Smooth muscle cell of the brain vasculature (primary cell): ENCODE data around the gene TBKBP1.
"Not testable (repeated sequence)": the region's sequence is repeated elsewhere in the genome, so short reads cannot be mapped to it uniquely, and the experiment has no call there.

Experiments used
- DNase-seq: peaks from one replicate; pipeline ENCODE4 v3.0.0-alpha.2; 2012; ENCODE audit warnings: low read depth, low spot score

TBKBP1 gene

DNA sequence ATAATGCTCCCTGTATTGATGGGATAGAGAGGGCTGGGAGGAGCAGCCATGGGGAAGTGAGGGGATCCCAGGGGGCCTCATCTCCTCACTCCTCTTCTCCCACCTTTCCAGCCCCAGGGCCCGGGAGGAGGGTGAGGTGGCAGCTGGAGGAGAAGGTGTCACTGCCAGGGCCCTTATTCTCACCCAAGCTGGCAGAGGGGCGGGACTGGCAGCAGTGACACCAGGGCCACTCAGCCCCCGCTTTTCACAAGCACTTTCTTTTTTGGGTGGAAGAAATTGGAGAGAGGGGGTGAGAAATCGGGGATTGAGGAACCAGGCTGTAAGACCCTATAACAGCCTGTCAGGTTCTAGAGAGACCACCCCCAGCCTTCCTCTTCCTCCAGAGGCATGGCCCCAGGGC, 36.7 kb downstream of the TBKBP1 start:
- no peak for DNase-seq

DNA sequence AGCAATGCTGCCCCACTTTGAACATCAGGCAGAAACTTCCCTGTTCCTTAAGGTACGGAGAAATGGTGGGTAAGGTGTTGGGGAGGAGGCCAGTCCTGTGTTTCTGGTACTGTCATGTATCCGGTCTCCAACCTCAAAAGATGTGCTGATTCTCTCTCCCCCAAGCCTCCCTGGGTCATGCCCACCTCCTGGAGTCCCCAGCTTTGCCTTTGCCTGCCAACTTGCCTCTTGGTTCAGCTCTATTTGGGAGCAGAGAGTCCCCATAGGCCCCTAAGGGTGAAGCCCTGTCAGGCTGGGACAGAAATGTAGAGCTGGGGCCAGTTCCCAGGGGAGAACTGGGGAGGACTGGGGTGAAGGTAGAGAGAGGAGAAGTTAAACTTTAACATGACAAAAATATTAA, 37.4 kb downstream of the TBKBP1 start:
- DNase-seq: no peak

DNA sequence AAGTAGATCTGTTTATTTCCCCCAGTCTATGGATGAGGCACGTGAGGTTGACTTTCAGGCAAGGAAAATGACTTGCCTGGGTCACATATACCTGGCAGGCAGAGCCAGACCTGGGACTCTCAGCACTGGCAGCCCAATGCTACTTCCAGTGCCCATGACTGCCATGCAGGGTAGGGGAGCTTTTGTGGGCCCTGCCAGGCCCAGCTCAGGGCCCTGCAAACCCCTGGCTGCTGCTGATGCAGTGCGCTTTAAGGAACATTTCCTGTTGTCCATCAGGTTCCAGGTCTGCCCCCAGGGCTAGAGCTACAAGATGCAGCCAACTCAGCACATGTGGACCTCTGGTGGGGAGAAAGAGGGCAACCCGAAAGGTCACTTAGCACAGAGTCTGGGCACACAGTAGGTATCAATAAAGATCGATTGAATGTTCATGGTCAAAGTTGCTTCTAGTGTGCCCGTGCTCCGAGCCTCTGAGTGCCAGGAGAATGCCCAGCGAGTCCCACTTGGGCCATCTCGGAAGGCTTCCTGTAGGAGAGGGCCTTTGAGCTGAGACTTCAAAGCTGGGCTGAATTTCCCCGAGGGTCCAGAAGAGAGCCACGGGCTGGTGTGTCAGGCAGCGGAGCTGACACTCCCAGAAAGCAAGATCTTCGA, 38.6 kb downstream of the TBKBP1 start:
- DNase-seq: no peak

DNA sequence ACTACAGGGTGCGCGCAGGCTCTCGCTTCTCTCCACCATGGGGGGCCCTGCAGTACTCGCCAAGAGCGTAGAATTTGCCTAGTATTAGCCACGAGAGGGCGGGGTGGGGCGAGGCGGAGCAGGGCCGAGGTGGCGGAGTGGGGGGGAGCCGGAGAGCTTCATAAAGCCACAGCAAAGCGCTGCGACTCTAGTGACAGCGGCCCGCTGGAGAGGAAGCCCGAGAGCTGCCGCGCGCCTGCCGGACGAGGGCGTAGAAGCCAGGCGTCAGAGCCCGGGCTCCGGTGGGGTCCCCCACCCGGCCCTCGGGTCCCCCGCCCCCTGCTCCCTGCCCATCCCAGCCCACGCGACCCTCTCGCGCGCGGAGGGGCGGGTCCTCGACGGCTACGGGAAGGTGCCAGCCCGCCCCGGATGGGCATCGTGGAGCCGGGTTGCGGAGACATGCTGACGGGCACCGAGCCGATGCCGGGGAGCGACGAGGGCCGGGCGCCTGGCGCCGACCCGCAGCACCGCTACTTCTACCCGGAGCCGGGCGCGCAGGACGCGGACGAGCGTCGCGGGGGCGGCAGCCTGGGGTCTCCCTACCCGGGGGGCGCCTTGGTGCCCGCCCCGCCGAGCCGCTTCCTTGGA, 39.2 kb downstream of the TBKBP1 start, which contains the start of gene TBX21:
Gene TBX21 (plus strand): TSS at position 190 of the 627 bp plus-strand sequence. CDS start 219 bp downstream, at position 409.
- no peak for DNase-seq

DNA sequence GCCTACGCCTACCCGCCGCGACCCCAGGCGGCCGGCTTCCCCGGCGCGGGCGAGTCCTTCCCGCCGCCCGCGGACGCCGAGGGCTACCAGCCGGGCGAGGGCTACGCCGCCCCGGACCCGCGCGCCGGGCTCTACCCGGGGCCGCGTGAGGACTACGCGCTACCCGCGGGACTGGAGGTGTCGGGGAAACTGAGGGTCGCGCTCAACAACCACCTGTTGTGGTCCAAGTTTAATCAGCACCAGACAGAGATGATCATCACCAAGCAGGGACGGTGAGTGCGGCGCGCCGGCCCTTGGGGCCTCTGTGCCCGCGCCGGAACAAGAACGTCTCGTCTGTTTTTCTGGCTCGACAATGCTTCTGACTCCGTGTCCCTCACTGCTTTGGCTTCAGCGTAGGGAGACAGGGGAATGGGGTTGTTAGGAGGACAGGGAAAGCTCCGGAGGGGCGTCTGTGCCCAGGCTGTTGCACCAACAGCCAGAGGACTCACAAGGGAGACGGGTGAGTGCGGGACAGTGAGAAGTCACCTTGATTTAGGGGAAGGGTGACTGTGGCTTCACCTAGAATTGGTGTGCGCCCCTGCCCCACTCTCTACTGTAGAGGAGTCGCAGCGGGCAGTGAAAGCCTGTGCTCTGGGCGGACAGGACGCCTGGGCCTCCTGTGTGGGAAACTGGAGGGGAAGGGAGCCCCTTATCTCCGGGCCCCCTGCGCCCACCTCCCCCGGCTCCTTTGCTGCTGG, 39.9 kb downstream of the TBKBP1 start:
- no peak for DNase-seq

DNA sequence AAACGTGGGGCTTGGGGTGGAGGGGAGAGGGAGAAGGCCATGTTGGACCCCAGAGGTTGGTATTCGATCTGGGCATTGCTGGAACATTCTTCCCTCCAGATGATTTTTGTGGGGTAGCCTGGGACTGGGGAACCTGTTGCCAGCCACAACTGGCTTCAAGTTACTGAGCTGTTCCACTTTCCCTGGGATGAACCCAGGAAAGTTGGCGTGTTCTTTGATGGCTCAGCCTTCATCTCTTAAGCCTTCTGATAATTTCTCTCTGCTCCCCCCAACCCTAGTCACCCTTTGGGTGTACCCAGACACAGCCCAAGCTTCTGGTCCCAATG, 41.1 kb downstream of the TBKBP1 start:
- DNase-seq: no peak

DNA sequence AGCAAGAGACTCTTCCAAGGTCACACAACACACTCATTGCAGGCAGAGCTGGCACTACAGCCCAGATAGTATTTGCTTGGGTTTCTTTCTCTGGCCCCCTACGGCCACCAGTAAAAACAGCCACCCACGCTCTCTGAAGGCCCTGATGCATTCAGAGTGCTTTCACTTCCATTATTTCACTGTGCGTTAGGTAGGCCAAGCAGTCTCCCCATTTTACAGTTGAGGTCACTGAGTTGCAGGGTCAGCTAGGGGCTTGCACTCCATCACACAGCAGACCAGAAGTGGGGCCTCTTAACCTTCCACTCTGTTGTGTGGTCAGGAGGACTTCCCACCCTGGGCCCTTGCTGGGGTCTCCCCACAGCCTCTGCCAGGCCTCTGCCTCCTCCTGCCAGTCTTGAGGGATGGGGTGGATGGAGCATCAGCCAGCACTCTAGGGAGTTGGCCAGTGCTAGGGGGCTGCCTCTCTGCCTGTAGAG, 41.6 kb downstream of the TBKBP1 start:
- DNase-seq: no peak

DNA sequence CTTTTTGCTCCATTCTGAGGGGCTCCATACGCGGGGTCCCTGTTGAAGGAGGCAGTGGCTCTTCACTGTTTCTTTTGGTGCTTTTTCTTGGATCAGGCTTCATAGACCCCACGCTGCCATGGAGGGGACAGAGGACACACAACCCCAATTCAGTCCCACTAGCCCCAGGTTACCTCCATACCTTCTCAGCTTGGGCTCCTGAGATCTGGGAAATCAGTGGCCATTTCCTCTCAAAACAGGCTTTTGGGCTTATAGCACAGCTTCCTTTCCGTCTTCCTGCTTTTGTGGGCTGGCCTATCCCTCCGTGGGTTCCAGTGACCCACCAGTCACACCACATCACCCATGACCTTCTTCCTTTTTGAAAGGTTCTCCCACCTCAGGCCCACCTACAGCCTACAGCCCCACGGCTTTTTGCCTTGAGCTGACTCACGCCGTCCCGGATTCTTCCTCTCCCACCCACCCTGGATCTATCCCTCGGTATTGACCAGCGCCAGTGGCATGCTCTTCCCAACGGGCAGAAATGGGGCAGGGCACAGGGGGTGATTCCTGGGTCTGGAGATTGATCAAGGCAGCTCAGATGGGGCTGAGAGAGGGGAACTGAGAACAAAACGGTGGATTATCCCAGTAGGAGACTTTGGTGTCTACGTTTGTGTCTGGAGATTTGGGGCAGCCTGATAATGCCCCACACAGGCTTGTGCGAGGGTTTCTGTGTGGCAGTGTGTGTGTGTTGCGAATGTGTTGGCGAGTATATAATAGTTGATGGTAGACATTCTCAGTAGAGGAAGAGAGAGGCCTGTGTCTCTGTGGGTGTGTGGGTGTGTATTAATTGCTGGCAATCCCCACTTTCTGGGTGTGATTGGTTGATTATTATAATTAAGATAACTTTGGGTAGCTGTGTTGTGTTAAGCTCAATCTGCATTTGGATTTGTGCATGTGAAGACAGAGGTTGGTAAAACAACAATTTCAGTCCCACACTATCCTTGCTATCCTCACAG, 42.8 kb downstream of the TBKBP1 start:
- DNase-seq: no peak

DNA sequence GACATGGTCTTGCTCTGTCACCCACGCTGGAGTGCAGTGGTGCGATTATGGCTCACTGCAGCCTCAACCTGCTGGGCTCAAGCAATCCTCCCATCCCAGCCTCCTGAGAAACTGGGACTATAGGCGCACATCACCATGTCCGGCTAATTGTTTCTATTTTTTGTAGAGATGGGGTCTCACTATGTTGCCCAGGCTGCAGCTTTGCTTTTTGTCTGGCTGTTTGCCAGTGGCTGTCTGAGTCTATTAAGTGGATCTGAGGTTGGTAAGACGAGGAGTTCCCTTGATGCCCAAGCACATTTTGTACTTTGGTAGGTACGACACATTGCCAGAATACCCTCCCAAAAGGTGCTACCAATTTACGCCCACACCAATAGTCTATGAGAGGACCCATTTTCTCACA, 44.2 kb downstream of the TBKBP1 start:
- DNase-seq: no peak

DNA sequence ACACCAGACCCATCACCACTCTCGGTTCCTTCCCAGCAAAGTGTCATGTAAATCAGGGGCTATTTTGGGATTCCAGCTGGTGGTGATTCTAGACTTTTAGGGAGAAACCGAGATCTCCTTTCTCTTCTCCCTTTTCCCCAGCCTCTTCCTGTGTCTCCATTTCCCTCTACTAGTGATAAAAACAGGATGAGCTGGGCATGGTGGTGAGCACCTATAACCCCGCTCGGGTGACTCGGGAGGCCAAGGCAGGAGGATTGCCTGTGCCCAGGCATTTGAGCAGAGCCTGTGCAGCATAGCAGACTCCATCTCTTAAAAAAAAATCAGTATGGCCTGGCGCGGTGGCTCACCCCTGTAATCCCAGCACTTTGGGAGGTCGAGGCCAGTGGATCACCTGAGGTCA, 45.2 kb downstream of the TBKBP1 start:
- DNase-seq: no peak

DNA sequence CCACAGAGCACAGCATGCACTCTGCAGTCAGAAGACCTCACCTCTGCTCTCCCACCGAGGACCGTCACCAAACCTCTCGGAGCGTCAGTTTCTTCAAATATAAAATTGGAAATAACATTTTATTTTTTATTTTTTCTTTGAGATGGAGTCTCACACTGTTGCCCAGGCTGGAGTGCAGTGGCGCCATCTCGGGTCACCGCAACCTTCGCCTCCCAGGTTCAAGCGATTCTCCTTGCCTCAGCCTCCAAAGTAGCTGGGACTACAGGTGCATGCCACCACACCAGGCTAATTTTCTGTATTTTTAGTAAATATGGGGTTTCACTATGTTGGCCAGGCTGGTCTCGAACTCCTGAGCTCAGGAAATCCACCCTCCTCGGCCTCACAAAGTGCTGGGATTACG, 46.0 kb downstream of the TBKBP1 start:
- not testable (repeated sequence) for DNase-seq

DNA sequence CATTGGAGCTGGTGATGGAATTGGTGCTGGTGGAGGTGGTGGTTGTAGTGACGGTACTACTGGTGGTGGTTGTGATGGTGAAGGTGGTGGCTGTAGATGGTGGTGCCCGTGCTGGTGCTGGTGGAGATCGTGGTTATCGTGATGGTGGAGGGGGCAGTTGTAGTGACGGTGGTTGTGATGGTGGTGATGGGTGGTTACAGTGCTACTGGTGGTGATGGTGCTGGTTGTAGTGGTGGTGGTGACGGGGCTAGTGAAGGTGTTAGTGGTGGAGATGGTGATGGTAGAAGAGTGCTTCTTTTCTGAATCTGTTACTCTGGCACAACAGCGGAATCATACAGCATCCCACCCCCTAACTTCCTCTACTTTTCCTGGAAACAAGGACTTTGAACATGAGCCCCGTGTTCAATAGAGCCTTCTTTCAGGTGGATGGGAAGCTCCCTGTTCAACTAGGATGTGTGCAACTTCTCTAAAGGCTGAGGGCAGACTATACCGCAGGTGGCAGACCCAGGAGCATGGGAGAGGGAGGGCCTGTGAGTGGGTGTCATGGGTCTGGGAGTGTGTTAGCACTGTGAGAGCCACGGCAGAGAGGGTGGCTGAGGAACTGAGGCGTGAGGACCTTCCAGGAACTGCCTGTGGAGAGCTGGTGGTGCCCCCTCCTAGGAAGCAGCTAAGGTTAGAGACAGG, 47.3 kb downstream of the TBKBP1 start:
- DNase-seq: no peak

DNA sequence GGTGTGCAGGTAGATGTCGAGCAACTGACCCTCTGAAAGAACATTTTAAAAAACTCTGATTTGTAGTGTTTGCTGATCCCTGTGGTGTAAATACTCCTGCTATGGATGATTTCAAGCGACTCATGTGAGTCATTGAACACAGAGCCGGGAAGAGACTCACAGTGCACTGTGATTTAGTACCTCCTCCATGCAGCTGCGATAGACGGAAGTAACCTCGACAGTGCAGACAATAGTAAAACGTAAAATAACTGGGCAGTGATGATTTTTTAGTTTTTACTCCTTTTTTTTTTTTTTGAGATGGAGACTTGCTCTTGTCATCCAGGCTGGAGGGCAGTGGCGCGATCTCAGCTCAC, 47.8 kb downstream of the TBKBP1 start:
- no peak for DNase-seq

DNA sequence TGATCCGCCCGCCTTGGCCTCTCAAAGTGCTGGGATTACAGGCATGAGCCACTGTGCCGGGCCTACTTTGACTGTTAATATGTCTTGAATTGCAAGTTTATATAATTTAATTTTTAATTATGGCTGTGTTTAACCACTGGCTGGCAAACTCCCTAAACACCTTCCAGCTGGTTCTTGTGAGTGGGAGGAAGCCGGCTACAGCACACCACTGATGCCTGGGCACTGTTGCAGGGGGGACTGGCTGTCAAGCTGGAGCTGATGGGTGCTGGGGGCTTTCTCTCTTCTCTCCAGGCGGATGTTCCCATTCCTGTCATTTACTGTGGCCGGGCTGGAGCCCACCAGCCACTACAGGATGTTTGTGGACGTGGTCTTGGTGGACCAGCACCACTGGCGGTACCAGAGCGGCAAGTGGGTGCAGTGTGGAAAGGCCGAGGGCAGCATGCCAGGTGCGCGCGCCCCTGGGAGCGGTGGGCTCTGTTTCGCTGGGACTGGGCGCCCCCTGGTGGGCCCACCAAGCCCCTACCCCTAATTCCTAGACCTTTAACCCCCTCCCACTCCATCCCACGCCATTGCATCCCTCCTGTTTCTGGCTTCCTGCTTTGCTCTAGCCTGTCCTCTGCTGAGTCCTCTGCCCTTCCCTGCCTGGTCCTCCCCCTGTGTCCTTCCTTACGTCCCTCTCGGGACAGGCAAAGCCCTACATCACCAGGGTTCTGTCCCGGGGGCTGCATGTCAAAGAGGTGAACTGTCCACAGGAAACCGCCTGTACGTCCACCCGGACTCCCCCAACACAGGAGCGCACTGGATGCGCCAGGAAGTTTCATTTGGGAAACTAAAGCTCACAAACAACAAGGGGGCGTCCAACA, 48.6 kb downstream of the TBKBP1 start:
- DNase-seq: no peak

DNA sequence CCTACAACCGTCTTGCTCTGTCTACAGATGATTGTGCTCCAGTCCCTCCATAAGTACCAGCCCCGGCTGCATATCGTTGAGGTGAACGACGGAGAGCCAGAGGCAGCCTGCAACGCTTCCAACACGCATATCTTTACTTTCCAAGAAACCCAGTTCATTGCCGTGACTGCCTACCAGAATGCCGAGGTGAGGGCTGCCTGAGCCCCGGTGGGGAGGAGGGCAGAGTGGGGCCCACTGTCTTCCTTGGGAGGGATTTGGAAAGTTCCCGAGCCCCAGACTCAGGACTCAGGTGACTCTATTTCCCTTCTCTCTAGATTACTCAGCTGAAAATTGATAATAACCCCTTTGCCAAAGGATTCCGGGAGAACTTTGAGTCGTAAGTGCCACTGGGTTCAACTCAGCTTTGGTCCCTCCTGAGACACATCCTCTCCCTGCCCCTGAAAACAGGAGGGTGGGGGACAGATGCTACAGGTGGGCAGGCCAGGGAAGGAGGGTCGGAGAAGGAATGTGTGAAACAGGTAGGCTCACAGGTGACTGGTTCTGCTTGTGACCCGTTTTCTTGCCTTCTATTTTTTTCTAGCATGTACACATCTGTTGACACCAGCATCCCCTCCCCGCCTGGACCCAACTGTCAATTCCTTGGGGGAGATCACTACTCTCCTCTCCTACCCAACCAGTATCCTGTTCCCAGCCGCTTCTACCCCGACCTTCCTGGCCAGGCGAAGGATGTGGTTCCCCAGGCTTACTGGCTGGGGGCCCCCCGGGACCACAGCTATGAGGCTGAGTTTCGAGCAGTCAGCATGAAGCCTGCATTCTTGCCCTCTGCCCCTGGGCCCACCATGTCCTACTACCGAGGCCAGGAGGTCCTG, 50.4 kb downstream of the TBKBP1 start:
- DNase-seq: no peak

DNA sequence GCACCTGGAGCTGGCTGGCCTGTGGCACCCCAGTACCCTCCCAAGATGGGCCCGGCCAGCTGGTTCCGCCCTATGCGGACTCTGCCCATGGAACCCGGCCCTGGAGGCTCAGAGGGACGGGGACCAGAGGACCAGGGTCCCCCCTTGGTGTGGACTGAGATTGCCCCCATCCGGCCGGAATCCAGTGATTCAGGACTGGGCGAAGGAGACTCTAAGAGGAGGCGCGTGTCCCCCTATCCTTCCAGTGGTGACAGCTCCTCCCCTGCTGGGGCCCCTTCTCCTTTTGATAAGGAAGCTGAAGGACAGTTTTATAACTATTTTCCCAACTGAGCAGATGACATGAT, 51.0 kb downstream of the TBKBP1 start:
- DNase-seq: no peak

DNA sequence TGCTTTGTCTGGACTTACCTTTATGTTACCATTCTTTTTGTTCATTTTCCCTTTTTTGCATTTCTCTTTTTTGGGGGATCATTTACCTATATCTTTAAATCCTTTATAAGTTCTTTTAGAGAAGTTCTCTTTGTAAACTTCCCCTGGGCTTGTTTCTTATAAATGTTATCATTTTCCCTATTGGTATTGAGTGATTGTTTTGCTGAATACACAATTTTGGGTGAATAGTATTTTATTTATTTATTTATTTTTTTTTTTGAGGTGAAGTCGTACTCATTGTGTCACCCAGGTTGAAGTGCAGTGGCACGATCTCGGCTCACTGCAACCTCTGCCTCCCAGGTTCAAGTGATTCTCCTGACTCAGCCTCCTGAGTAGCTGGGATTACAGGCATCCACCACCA, 57.5 kb downstream of the TBKBP1 start:
- no peak for DNase-seq

DNA sequence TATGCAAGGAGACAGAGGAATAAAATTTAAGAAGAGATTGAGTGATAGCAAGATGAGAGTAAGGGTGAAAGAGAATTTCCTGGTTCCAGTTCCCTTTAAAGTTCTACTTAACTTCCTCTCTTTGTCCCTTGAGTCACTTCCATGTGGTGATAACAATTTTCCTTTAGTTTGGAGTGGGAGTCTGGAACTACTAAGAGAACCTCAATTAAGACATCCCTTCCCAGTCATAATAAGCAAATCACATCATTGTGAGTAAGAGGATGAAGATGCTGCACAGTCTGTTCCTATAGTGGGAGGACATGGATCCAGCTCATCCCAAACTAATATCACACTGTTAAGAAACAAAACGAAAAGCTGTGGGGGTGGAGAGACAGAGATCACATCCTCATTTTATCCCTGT, 63.4 kb downstream of the TBKBP1 start:
- DNase-seq: no peak

DNA sequence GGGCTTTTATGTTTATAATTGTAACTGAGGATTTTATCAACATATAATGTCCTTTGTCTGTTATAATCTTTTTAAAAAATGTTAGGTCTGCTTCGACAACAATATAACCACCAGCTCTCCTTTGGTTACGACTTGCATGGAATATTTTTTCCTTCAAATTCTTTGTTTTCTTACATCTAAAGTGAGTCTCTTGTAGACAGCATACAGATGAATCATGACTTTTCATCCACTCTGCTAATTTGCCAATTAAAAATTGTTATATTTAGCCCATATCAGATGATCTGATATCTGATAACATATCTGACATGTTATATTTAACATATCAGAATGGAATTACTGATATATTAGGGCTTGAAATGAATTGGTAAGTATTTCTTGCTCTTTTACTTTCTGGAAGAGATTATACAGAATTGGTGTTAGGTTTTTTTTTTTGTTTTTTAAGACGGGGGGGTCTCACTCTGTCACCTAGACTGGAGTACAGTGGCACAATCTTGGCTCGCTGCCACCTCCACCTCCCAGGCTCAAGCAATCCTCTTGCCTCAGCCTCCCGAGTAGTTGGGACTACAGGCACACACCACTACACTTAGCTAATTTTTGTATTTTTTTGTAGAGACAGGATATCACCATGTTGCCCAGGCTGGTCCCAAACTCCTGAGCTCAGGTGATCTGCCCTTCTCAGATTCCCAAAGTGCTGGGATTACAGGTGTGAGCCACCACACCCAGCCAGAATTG, 66.6 kb downstream of the TBKBP1 start:
- no peak for DNase-seq
